HepG2 (cell line): ENCODE data around the gene TLCD3B. TPM values are rescaled to one million over a fixed set of nuclear protein-coding genes. Genes with fewer than 3 reads are reported as not detected.

Experiments
- CCAR2 ChIP-seq: fragments of 200-400 bp; formaldehyde crosslinking; optimal IDR thresholded peaks from 2 replicates; pipeline ENCODE3; 2018; ENCODE audit warnings: low read depth, mild to moderate bottlenecking, low read length, moderate library complexity
- DNMT3B ChIP-seq: conservative IDR thresholded peaks from 2 replicates; pipeline ENCODE4 v1.6.1; 2016; ENCODE audit warnings: missing biosample characterization, control low read depth
- EED ChIP-seq: sonication (generic); formaldehyde crosslinking; IDR thresholded peaks from 2 replicates; pipeline ENCODE4 v1.5.0; 2020; ENCODE audit warnings: mild to moderate bottlenecking, missing genetic modification reagents
- HMG20A ChIP-seq: IDR thresholded peaks from 2 replicates; pipeline ENCODE4 v1.6.1; 2016; ENCODE audit warnings: borderline replicate concordance
- KDM4B ChIP-seq: sonication (generic); formaldehyde crosslinking; IDR thresholded peaks from 2 replicates; pipeline ENCODE4 v1.4.0; 2020; ENCODE audit warnings: missing genetic modification reagents
- KLF15 ChIP-seq: sonication (generic); formaldehyde crosslinking; IDR thresholded peaks from 2 replicates; pipeline ENCODE4 v1.8.1; 2023; ENCODE audit warnings: borderline replicate concordance, mild to moderate bottlenecking, inconsistent platforms, missing genetic modification reagents, mixed read lengths
- MTF2 ChIP-seq: sonication (generic); formaldehyde crosslinking; IDR thresholded peaks from 2 replicates; pipeline ENCODE4 v1.5.0; 2020; ENCODE audit warnings: missing genetic modification reagents, borderline replicate concordance
- NFKBIZ ChIP-seq: IDR thresholded peaks from 2 replicates; pipeline ENCODE4 v1.6.1; 2018; ENCODE audit warnings: missing genetic modification reagents, missing compliant biosample characterization
- PHB2 ChIP-seq: fragments of 450-650 bp; IDR thresholded peaks from 2 replicates; pipeline ENCODE4 v1.6.1; 2018; ENCODE audit not compliant: partially characterized antibody
- PPARG ChIP-seq: conservative IDR thresholded peaks from 2 replicates; pipeline ENCODE4 v1.6.1; 2016; ENCODE audit warnings: missing biosample characterization, missing genetic modification reagents
- RFX5 ChIP-seq: IDR thresholded peaks from 2 replicates; pipeline ENCODE4 v1.6.1; 2011; ENCODE audit warnings: low read depth, low read length, improper control_type of control experiment
- SATB2 ChIP-seq: sonication (generic); formaldehyde crosslinking; IDR thresholded peaks from 2 replicates; pipeline ENCODE4 v1.5.0; 2020; ENCODE audit warnings: missing genetic modification reagents
- SIN3A ChIP-seq: IDR thresholded peaks from 2 replicates; pipeline ENCODE4 v1.6.1; 2011; ENCODE audit warnings: low read depth, mild to moderate bottlenecking, control low read depth, low read length, borderline replicate concordance
- ZFX ChIP-seq: sonication (generic); formaldehyde crosslinking; IDR thresholded peaks from 2 replicates; pipeline ENCODE4 v1.4.0; 2020; ENCODE audit warnings: mild to moderate bottlenecking, low read depth, missing genetic modification reagents, moderate library complexity
- ZMYM2 ChIP-seq: sonication (generic); formaldehyde crosslinking; IDR thresholded peaks from 2 replicates; pipeline ENCODE4 v1.8.0; 2022; ENCODE audit warnings: mild to moderate bottlenecking, missing genetic modification reagents
- ZNF17 ChIP-seq: sonication (generic); formaldehyde crosslinking; IDR thresholded peaks from 2 replicates; pipeline ENCODE4 v1.5.0; 2020; ENCODE audit warnings: mild to moderate bottlenecking, missing genetic modification reagents
- ZNF292 ChIP-seq: sonication (generic); formaldehyde crosslinking; IDR thresholded peaks from 2 replicates; pipeline ENCODE4 v1.8.1; 2022; ENCODE audit warnings: mild to moderate bottlenecking, low read depth, missing genetic modification reagents, borderline replicate concordance
- ZNF296 ChIP-seq: sonication (generic); formaldehyde crosslinking; conservative IDR thresholded peaks from 2 replicates; pipeline ENCODE4 v1.5.0; 2020; ENCODE audit warnings: mild to moderate bottlenecking, missing genetic modification reagents
- ZNF30 ChIP-seq: sonication (generic); formaldehyde crosslinking; IDR thresholded peaks from 2 replicates; pipeline ENCODE4 v1.5.0; 2020; ENCODE audit warnings: mild to moderate bottlenecking, missing genetic modification reagents
- ZNF333 ChIP-seq: sonication (generic); formaldehyde crosslinking; IDR thresholded peaks from 2 replicates; pipeline ENCODE4 v1.4.0; 2020; ENCODE audit warnings: mild to moderate bottlenecking, missing genetic modification reagents, borderline replicate concordance
- ZNF441 ChIP-seq: sonication (generic); formaldehyde crosslinking; IDR thresholded peaks from 2 replicates; pipeline ENCODE4 v1.7.0; 2021; ENCODE audit warnings: missing genetic modification reagents, borderline replicate concordance
- ZNF550 ChIP-seq: sonication (generic); formaldehyde crosslinking; IDR thresholded peaks from 2 replicates; pipeline ENCODE4 v1.4.0; 2020; ENCODE audit warnings: mild to moderate bottlenecking, missing genetic modification reagents, borderline replicate concordance
- ZNF615 ChIP-seq: sonication (generic); formaldehyde crosslinking; IDR thresholded peaks from 2 replicates; pipeline ENCODE4 v1.5.0; 2020; ENCODE audit warnings: mild to moderate bottlenecking, missing genetic modification reagents, borderline replicate concordance
- ZNF672 ChIP-seq: sonication (generic); formaldehyde crosslinking; IDR thresholded peaks from 2 replicates; pipeline ENCODE4 v1.8.1; 2022; ENCODE audit warnings: missing genetic modification reagents
- ZNF674 ChIP-seq: sonication (generic); formaldehyde crosslinking; IDR thresholded peaks from 2 replicates; pipeline ENCODE4 v1.5.0; 2020; ENCODE audit warnings: low read depth, mild to moderate bottlenecking, missing genetic modification reagents
- polyA plus RNA-seq, 8 experiments: library from polyadenylated mRNA; depleted of rRNA in 3 of 8; stranded (reverse) in 7 of 8; unstranded in 1 of 8; fragments of >200 nt; fragmentation: Illumina TruSeq in 4 of 8; extraction: Trizol in 4 of 8; gene quantifications; 2 replicates each; pipeline versions ENCODE4 v1.2.1 to v1.2.3, GENCODE V29; 2011 to 2016; ENCODE audit warnings: low read depth in 4 of 8, missing spikeins in 1 of 8, mixed read lengths in 1 of 8; ENCODE audit not compliant: insufficient read depth in 1 of 8
- total RNA-seq, 5 experiments: library from RNA; depleted of rRNA; stranded (reverse); fragments of >200 nt; fragmentation: Illumina TruSeq; extraction: Trizol; gene quantifications; 2 replicates each; pipeline ENCODE4 v1.2.3, GENCODE V29; 2016; ENCODE audit warnings: low read depth in 1 of 5
- TF ChIP-seq, protein P1 (sequence below): sonication (generic); formaldehyde crosslinking; IDR thresholded peaks from 2 replicates; pipeline ENCODE4 v1.4.0; 2020; ENCODE audit warnings: missing genetic modification reagents, mild to moderate bottlenecking, borderline replicate concordance
- TF ChIP-seq, protein P2 (sequence below): sonication (generic); formaldehyde crosslinking; IDR thresholded peaks from 2 replicates; pipeline ENCODE4 v1.8.0; 2022; ENCODE audit warnings: mild to moderate bottlenecking, missing genetic modification reagents
- TF ChIP-seq, protein P3 (sequence below): sonication (generic); formaldehyde crosslinking; IDR thresholded peaks from 2 replicates; pipeline ENCODE4 v1.4.0; 2020; ENCODE audit warnings: missing genetic modification reagents, low read depth, mild to moderate bottlenecking, borderline replicate concordance

Gene TLCD3B
- total and polyA plus RNA-seq, 2 of the 13 experiments (the other 11 are each of a cell fraction or from before 2014, with no cell fraction given) = not detected

DNA sequence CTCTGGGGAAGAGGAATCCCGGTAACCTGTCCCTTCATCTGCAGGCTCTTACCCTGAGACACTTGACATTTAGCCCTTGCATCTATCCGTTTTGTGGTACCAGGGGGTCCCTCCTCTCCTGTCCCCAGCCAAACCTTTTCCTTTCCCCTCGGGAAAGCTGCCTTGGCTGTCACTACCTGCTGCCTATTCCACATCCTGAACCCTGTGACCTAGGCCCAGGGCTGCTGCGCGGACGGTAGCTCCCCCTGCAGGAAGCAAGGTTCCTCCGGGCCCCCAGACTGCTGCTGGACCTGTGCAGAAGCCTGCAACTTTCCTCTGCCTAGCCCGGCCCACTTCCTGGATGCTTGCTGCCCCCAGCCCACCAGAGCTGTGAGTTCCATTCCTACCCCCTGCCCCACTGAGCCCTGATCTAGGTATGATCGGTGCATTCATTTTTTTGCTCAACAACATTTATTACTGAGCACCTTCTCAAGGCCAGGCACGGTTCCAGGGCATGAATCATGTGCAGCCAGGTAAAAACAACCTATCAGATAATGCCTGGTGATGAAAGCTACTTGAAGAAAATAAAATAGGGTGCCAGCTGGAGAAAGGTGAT, 24.0 kb upstream of the TLCD3B start (continued):
- TF ChIP-seq ZNF615 (CRISPR knock-in tag) (no peak), SIN3A (0 out of 2 replicates have a peak, but pooled peaks have one; percentile 49), ZNF672 (no peak), DNMT3B (no peak), ZNF292 (CRISPR knock-in tag) (peak; percentile 48; the same call in 1 of the 2 replicates), HMG20A (CRISPR knock-in tag) (no peak), ZNF30 (CRISPR knock-in tag) (no peak), SATB2 (CRISPR knock-in tag) (no peak), ZMYM2 (CRISPR knock-in tag) (no peak), ZNF550 (CRISPR knock-in tag) (no peak), ZNF17 (CRISPR knock-in tag) (no peak), ZFX (CRISPR knock-in tag) (peak; percentile 82), KDM4B (0 out of 2 replicates have a peak, but pooled peaks have one; percentile 61), ZNF441 (no peak), PHB2 (no peak), KLF15 (CRISPR knock-in tag) (no peak), ZNF296 (CRISPR knock-in tag) (no peak), NFKBIZ (no peak), RFX5 (peak; percentile 53; the same call in 1 of the 2 replicates), EED (CRISPR knock-in tag) (no peak), ZNF674 (CRISPR knock-in tag) (no peak), CCAR2 (no peak), MTF2 (no peak), PPARG (CRISPR knock-in tag) (no peak), ZNF333 (CRISPR knock-in tag) (no peak)
- TF ChIP-seq, protein P1, sequence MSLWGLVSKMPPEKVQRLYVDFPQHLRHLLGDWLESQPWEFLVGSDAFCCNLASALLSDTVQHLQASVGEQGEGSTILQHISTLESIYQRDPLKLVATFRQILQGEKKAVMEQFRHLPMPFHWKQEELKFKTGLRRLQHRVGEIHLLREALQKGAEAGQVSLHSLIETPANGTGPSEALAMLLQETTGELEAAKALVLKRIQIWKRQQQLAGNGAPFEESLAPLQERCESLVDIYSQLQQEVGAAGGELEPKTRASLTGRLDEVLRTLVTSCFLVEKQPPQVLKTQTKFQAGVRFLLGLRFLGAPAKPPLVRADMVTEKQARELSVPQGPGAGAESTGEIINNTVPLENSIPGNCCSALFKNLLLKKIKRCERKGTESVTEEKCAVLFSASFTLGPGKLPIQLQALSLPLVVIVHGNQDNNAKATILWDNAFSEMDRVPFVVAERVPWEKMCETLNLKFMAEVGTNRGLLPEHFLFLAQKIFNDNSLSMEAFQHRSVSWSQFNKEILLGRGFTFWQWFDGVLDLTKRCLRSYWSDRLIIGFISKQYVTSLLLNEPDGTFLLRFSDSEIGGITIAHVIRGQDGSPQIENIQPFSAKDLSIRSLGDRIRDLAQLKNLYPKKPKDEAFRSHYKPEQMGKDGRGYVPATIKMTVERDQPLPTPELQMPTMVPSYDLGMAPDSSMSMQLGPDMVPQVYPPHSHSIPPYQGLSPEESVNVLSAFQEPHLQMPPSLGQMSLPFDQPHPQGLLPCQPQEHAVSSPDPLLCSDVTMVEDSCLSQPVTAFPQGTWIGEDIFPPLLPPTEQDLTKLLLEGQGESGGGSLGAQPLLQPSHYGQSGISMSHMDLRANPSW (CRISPR knock-in tag) = no peak
- TF ChIP-seq, protein P2, sequence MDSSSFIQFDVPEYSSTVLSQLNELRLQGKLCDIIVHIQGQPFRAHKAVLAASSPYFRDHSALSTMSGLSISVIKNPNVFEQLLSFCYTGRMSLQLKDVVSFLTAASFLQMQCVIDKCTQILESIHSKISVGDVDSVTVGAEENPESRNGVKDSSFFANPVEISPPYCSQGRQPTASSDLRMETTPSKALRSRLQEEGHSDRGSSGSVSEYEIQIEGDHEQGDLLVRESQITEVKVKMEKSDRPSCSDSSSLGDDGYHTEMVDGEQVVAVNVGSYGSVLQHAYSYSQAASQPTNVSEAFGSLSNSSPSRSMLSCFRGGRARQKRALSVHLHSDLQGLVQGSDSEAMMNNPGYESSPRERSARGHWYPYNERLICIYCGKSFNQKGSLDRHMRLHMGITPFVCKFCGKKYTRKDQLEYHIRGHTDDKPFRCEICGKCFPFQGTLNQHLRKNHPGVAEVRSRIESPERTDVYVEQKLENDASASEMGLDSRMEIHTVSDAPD = no peak
- TF ChIP-seq, protein P3, sequence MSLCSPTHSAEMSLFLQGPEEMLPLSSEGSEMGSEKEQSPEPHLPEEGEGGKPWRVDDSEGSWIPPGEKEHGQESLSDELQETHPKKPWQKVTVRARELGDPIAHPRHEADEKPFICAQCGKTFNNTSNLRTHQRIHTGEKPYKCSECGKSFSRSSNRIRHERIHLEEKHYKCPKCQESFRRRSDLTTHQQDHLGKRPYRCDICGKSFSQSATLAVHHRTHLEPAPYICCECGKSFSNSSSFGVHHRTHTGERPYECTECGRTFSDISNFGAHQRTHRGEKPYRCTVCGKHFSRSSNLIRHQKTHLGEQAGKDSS (CRISPR knock-in tag) = peak; percentile 70; the same call in 1 of the 2 replicates
